Body of pancreas (tissue), 4 donors: Measurements from ENCODE around the gene ZNF783. TPM values are rescaled to one million over a fixed set of nuclear protein-coding genes. Genes with fewer than 3 reads are reported as not detected.

Experiments
- ATAC-seq: fragments of 150-250 bp; one replicate; pipeline ENCODE4 v1.9.1; 2016
- DNase-seq, 4 donors: peaks; one replicate each; pipeline ENCODE4 v3.0.0-alpha.2; 2019
- H3K27ac ChIP-seq, 4 donors: fragments of 200-600 bp; sonication (generic); 1 replicate in 3 of 4; 2 replicates in 1 of 4; pipeline versions ENCODE4 v1.5.1 to v1.6.1; 2016 to 2019; ENCODE audit warnings: mild to moderate bottlenecking in 1 of 4, mixed read lengths in 1 of 4, moderate library complexity in 1 of 4
- H3K27me3 ChIP-seq, 2 donors: fragments of 200-600 bp; sonication (generic); one replicate each; pipeline ENCODE4 v1.6.0; 2016; ENCODE audit warnings: mild to moderate bottlenecking in 1 of 2
- H3K36me3 ChIP-seq, 2 donors: fragments of 200-600 bp; sonication (generic); replicated peaks in 1 of 2; 2 replicates each; pipeline ENCODE4 v1.5.1; 2016; ENCODE audit warnings: low read depth in 2 of 2; ENCODE audit not compliant: insufficient read depth in 1 of 2
- H3K4me1 ChIP-seq: fragments of 200-600 bp; sonication (generic); one replicate; pipeline ENCODE4 v1.6.0; 2016
- H3K4me3 ChIP-seq, 2 donors: fragments of 200-600 bp; sonication (generic); 1 replicate in 1 of 2; 2 replicates in 1 of 2; pipeline ENCODE4 v1.5.1; 2016 to 2019
- H3K9me3 ChIP-seq, 3 donors: fragments of 200-600 bp; sonication (generic); 1 replicate in 2 of 3; 2 replicates in 1 of 3; pipeline ENCODE4 v1.5.1; 2016
- CTCF ChIP-seq, 7 experiments: fragments of 450-650 bp in 4 of 7; fragments of 200-600 bp in 3 of 7; sonication (generic) in 3 of 7; IDR thresholded peaks; one replicate each; pipeline ENCODE4 v1.5.1; 2016 to 2019; ENCODE audit warnings: antibody characterized with exemption in 7 of 7
- POLR2A ChIP-seq, 3 donors: fragments of 450-650 bp; IDR thresholded peaks; one replicate each; pipeline ENCODE4 v1.6.1; 2016; ENCODE audit warnings: antibody characterized with exemption in 3 of 3, mild to moderate bottlenecking in 2 of 3
- WGBS, 2 donors: methylation state at CpG; one replicate each; pipeline ENCODE4 v1.1.5; 2017; 5-methylcytosine and 5-hydroxymethylcytosine counted together
- intact Hi-C: fragments of 100-400 bp; cut with DNase I; formaldehyde crosslinking; loops from one replicate; pipeline ENCODE4 v1.15.1; 2023
- total RNA-seq, 2 donors: library from RNA; depleted of rRNA; stranded (reverse); fragments of >200 nt; gene quantifications; one replicate each; pipeline ENCODE4 v1.1.0, GENCODE V29; 2016

Gene ZNF783
- 10 to 100 TPM; 12.5 to 17.5 TPM for total RNA-seq

DNA sequence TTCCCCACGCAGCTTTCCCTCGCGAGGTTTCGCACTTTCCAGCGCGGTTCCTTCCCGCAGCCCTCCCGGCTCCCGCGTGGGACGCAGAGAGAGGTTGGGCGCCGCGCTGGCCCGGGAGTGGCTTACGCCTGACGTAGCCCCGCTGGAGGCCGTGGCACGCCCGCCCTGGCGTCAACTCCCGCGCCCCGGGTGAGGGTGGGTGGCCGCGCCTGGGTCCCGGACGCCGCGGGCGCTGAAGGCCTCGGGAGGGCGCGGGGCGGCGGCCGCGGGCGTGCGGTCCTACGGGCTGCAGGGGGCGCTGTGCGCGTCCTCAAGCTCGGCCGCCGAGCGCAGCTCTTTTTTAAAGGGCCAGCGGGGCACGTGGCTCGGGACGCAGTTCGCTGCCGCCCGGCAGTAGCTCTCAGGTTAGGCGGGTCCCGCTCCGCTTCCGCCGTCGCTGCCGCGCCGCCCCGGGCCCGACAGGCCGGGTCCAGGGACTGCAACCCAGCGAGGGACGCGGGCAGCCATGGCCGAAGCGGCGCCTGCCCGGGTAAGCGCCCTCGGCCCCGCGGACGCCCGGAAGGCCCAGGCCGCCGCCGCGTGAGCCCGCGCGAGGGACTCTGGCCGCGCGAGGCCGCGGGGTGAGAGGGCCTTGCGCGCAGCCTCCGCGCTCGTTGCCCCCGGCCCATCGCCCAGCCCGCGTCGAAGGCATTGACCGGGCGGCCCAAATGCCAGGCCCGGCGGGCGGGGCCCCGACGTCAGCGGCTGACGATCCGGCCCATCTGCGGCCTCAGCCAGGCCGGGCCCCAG is at the start of gene ZNF783:
Gene ZNF783, plus strand, starts transcription at position 368 of the 789 bp plus-strand sequence. Its CDS starts 138 bp downstream, at position 506.
- Histone ChIP-seq H3K27ac (peak within 1 kb of the TSS; percentile 18 to 88 (median 80)), H3K4me3 (peak within 1 kb of the TSS in 1 of 2 donors; percentile 22), H3K4me1 (peaks cover 21% of the 10 kb centered on the region), H3K9me3 (no peaks in the 10 kb centered on the region), H3K27me3 (no peaks in the 10 kb centered on the region), H3K36me3 (peaks cover 0 to 5% of the 10 kb centered on the region in 2 donors)
- ATAC-seq (peak; percentile 92), DNase-seq (peak; percentile 85 to 91 (median 88))
- TF ChIP-seq POLR2A (IDR thresholded peaks at IDR 0.05) (peak; percentile 38 to 62 (median 61)), CTCF (IDR thresholded peaks at IDR 0.05) (peak; percentile 49 to 96 (median 87))
- WGBS, 2 donors = 3% methylated on average over 114 of the region's 115 CpGs; no CpG with 5 or more reads in 1 of the 2 donors
- intact Hi-C loops = no loop called here

- intact Hi-C loops = no loop called here
- H3K4me3 ChIP-seq = no peak overlapping the region
- TF ChIP-seq POLR2A (IDR thresholded peaks at IDR 0.05) = no peak
- no peak for TF ChIP-seq CTCF (IDR thresholded peaks at IDR 0.05)
- WGBS, 2 donors = 80 to 82% methylated on average over 6 to 7 of the region's 7 CpGs
- DNase-seq (no peak), ATAC-seq (no peak)
- no peak overlapping the region for H3K27ac ChIP-seq
- H3K27me3 ChIP-seq = no peaks in the 10 kb centered on the region
- no peaks in the 10 kb centered on the region for H3K4me1 ChIP-seq
- H3K9me3 ChIP-seq = no peaks in the 10 kb centered on the region
- H3K36me3 ChIP-seq = peaks cover 0 to 42% of the 10 kb centered on the region in 2 donors
Observed at GRCh38 chr7:149214020-149214720, 47.8 kb upstream of the ZNF783 start.

DNA sequence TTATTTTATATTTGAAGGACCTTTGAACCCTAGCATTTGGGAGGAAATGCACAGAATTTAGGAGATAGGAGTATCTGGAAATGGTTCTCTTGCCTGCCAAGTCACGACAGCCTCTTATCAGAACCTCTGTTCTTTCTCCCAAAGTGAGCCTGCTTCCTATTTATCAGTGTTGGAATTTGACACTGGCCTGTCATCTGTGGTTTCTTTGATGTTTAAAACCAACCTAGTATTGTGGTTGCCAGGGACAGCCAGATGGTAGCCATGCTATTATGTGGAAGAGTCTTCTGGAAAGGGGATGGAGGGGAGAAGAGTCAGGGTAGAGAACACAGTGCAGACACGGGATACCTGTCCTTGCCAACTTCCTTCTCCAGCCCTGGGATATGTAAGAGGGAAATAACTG is 45.6 kb upstream of the ZNF783 start:
- intact Hi-C loops = no loop called here
- 60 to 70% methylated on average over 2 of the region's 2 CpGs for WGBS, 2 donors

DNA sequence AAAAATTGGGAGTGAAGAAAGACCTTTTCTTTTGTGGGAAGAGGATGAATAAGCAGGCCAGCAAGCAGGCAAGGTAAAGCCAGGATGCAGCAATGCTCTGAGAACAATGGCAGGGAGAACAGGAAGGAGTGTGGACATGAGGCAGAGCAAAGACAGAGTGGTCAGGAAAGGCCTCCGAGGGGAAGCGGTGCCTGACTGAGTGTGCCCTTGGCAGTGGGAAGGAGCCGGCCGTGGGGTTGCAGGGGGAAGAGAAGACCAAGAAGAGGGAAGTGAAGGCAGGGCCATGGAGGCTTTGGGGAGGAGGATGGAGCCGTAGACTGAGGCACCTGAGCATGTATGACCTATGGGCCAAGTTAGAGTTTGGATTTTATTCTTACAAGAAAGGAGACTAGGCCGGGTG is 44.4 kb upstream of the ZNF783 start:
- no peak for DNase-seq
- TF ChIP-seq POLR2A (IDR thresholded peaks at IDR 0.05) = no peak
- TF ChIP-seq CTCF (IDR thresholded peaks at IDR 0.05) = no peak
- WGBS, 2 donors = 84 to 93% methylated on average over 6 of the region's 6 CpGs

More for the DNA sequence above, 45.6 kb upstream of the ZNF783 start:
- no peak for DNase-seq
- H3K27ac ChIP-seq = no peak overlapping the region
- H3K4me1 ChIP-seq = no peaks in the 10 kb centered on the region
- no peak overlapping the region for H3K4me3 ChIP-seq
- no peak for TF ChIP-seq POLR2A (IDR thresholded peaks at IDR 0.05)
- no peak for TF ChIP-seq CTCF (IDR thresholded peaks at IDR 0.05)
- no peaks in the 10 kb centered on the region for H3K9me3 ChIP-seq
- H3K36me3 ChIP-seq = peaks cover 0 to 33% of the 10 kb centered on the region in 2 donors
- H3K27me3 ChIP-seq = no peaks in the 10 kb centered on the region
- ATAC-seq = no peak

More for the DNA sequence above, 44.4 kb upstream of the ZNF783 start:
- Histone ChIP-seq H3K9me3 (no peaks in the 10 kb centered on the region), H3K4me1 (no peaks in the 10 kb centered on the region), H3K27ac (no peak overlapping the region), H3K36me3 (peaks cover 0 to 31% of the 10 kb centered on the region in 2 donors), H3K4me3 (no peak overlapping the region), H3K27me3 (no peaks in the 10 kb centered on the region)
- no peak for ATAC-seq
- intact Hi-C loops = no loop called here
